Stimulated activated CD4-positive, alpha-beta T cell treated with anti-CD3 and anti-CD28 coated beads, Interleukin-2, amount 100 ng/mL, for 24 hours (primary cell): ENCODE measurements around the gene KAT6B.
"Not testable (repeated sequence)": the region's sequence is repeated elsewhere in the genome, so short reads cannot be mapped to it uniquely, and the experiment has no call there.

Experiments
- DNase-seq, 2 donors: peaks; one replicate each; pipeline ENCODE4 v3.0.0-alpha.2; 2020

The KAT6B gene

GRCh38 chr10:74826142-74827044 lies at the start of gene KAT6B:
Gene KAT6B (plus strand): TSS chr10:74826600. CDS start chr10:74842858, 16,258 bp downstream.
- peak; percentile 99 to 100 for DNase-seq

DNA sequence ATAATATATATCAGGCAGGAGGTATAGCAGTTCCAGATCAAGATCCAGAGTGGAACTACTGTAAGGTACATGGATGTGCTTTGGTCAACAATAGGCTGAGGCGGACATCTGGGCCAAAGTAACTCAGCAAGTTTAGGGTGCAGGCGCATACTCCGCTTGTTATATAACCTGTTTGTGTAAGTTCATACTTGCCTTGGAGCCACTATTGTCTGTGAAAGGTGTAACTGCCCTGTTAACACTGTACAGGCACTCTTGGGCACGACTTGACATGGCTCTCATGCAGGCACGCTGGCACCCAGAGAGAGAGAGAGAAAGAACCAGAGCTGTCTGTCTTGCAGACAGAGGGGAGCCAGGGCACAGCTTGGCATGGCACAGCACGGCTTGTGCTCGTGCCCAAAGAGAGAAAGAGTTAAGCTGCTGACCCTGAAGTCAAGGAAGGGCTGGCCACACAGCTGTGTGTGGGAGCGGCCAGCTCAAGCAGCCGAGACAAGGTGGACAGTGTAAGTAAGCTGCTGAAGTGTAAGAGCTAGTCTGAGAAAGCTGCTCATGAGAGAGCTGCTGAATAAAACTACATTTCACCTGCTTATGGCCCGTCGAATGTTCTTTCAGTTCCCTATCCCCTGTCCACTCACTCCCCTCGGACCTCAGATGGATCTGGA lies 47.8 kb upstream of the KAT6B start:
- no peak for DNase-seq

DNA sequence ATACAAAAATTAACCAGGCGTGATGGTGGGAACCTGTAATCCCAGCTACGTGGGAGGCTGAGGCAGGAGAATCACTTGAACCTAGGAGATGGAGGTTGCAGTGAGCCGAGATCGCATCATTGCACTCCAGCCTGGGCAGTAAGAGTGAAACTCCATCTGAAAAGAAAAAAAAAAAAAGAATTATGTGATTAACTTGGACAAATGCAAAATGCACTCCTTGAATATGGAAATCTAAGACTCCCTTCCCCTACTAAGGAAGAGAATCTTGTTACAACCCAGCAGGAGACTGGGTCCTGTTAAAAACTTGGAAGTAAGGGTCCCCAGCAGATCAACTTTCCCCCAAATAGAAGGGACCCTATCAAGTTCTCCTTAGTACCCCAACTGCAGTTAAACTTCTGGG lies 44.5 kb upstream of the KAT6B start:
- not testable (repeated sequence) for DNase-seq

DNA sequence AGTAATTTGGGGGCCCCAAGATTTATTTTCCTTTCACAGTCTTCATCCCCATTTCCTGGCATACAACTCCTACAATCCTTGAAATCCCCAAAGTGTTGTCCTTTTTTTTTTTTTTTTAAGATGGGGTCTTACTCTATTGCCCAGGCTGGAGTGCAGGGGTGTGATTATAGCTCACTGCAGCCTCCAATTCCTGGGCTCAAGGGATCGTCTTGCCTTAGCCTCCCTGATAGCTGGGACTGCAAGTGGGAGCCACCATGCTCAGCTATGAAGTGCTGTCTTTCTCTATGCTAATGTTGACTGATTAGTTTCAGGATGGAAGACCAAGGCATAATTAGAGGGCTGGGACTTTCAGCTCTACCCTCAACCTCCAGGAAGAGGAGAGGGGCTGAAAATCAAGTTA lies 41.9 kb upstream of the KAT6B start:
- no peak for DNase-seq

- DNase-seq = no peak
These were observed 40.3 kb upstream of the KAT6B start for GRCh38 chr10:74786126-74786525.

DNA sequence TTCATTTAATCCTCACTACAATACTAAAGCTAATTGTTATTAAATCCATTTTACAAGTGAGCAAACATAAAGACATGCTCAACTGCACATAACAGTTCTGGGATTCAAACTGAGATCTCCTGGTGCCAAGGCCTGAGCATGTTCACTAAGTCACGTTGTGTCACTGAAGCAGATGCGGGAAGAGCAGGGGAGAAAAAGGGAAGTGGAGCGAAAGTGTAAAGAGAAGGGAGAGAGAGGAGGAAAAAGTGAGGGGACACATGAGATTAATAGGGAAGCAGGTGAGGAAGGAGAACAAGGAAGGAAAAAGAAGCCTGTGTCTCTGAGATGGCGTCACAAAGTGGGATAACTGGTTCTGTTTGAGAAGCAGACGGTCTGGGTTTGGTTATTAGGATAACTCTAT lies 38.9 kb upstream of the KAT6B start:
- no peak for DNase-seq

DNA sequence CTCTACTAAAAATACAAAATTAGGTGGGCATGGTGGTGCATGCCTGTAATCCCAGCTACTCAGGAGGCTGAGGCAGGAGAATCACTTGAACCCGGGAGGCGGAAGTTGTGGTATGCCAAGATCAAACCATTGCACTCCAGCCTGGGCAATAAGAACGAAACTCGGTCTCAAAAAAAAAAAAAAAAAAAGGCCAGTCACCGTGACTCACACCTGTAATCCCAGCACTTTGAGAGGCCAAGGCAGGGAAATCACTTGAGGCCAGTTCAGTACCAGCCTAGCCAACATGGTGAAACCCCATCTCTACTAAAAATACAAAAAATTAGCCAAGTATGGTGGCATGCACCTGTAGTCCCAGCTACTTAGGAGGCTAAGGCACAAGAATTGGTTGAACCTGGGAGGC lies 34.4 kb upstream of the KAT6B start:
- DNase-seq = not testable (repeated sequence)

DNA sequence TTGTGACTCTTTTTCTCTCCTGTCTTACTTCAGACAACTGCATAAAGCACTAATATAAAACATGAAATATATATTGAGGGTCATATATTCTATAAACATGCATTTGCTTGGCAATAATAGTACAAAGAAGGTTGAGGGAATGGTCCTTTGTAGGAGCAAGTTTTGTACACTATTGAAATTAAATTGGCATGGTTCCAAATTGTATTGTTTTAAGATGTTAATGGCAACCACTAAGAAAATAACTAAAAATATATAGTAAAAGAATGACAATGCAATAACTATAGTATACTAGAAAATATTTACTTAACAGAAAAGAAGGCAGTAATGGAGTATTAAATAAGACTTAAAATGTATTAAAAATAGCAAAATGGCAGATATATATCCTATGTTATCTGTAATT lies 33.7 kb upstream of the KAT6B start:
- DNase-seq = no peak

- not testable (repeated sequence) for DNase-seq
These were observed 33.2 kb upstream of the KAT6B start for GRCh38 chr10:74793240-74793639.

DNA sequence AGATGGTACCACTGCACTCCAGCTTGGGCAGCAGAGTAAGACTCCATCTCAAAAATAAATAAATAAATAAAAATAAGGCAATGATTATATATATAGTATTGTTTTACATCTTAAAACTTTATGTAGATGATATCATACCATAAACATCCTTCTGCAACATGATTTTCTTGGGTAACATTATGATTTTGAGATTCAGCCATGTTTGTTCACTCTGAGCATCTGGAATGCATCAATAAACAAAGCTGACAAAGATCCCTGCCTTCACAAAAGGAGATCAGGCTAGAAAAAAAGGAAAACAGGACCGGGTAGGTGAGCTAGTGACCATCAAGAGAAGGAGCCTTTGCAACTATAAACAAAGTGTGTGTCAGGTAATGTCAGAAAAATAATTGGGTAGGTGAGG lies 31.9 kb upstream of the KAT6B start:
- DNase-seq = no peak

DNA sequence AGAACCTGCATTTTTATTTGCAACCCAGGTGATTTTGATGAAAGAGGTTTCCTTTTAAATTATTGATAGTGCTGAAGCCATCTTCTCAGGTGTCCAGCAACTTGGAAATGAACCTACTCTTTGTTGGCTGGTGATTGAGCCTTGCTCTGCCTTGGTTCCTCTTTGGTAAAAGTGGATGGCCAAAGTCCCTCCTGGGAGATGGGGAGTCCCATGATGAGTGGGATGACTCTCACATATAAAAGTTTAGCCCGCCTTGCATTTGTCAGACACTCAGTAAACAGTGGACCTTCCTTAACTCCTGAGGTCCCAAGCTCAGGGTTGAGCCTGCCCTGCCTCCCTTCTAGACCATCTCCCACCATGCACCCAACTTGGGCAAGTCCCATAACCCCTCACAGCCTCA lies 28.9 kb upstream of the KAT6B start:
- DNase-seq = no peak

GRCh38 chr10:74799721-74800221 lies 26.6 kb upstream of the KAT6B start:
- peak; percentile 15 to 22 for DNase-seq

DNA sequence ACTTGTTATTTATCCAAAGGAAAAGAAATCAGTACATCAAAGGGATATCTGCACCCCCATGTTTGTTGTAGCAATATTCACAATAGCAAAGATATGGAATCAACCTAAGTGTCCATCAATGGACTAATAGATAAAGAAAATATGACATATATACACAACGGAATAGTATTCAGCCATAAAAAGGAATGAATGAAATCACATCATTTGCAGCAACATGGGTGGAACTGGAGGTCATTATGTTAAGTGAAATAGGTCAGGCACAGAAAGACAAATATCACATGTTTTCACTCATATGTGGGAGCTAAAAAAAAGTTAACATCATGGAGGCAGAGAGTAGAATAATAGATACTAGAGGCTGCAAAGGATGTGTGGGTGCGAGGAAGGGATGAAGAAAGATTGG lies 25.0 kb upstream of the KAT6B start:
- DNase-seq = no peak

DNA sequence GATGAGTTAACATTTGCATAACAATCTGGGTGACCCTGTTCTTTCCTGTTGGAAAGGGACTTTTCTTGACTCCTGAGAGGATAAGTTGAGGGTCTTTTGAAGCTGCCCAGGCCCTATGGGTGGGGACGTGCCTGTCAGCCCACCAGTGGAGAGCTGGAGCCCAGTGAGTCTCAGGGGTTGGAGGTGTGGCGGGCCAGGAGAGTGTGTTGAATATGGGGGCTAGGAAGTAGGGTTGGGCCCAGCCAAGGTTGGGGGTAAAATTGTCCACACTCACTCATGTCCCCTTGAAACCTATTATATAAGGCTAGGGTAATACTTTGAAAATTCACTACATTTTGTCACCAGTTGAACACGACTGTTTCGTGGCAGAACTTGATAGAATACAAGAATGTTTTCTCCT lies 17.9 kb upstream of the KAT6B start:
- no peak for DNase-seq

DNA sequence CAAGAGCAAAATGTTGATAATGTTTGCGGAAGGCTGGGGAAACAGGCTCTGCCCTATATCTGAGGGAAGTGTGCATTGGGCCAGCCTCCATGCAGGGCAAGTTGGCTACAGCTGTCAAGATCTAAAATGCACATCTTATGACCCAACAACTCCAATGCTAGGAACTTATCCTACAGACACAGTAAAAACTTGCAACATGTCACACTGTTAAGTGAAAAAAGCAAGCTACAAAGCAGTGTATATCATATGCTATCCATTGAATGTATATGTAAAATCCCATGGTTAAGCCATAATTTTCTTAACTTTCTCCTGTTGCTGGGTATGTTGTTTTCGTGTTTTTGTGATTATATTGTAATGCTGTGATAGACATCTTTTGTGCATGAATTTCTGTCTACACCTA lies 16.3 kb upstream of the KAT6B start:
- no peak for DNase-seq

- no peak for DNase-seq
These were observed 12.8 kb upstream of the KAT6B start for GRCh38 chr10:74813381-74814259.

DNA sequence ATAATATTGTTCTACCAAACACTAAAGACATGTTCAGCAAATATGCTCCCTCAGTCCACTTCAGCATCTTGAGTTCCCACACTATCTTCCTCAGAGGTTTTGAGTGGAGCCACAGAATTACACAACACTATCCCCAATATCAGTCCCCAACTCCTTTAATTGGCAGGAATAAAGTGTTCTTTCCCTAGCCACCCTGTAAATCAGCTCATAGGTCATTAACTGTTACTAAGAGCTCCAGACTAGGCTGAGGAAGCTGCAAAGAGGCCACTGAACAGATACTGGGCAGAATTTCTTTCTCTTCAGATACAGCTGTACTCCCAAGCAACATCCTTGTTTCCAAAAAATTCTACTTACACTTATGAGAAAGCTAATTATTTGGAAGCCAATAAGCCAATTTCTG lies 11.6 kb upstream of the KAT6B start:
- no peak for DNase-seq

GRCh38 chr10:74816824-74817498 lies 9.4 kb upstream of the KAT6B start:
- no peak for DNase-seq

- no peak for DNase-seq
These were observed 4.9 kb upstream of the KAT6B start for GRCh38 chr10:74821501-74821900.

GRCh38 chr10:74822101-74822500 lies 4.3 kb upstream of the KAT6B start:
- DNase-seq = no peak

DNA sequence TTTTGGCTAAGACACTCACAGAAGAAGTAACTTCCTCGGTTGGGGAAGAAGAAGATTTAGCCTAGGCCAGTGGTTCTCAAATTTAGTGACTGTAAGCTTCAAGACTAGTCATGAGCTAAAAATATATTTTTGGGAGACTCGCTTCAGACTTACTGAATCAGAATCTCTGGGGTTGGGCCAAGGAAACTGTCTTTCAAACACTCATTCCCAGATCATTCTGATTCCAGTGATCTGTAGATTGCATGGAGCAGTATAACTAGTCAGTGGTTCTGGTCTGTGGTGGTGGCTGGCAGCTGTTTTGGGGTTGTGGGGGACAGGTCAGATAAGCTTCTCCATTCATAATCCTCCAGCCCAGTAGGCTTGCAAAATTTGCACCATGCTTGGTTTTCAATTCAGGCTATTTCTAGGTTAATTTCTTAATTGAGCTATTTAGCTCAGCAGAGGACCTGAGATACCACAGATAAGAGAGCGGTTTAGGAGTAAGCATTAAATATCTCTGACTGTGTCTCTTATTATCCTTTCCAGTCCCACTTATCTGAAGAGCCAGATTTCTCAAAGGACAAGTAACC lies 3.8 kb upstream of the KAT6B start:
- DNase-seq = no peak

DNA sequence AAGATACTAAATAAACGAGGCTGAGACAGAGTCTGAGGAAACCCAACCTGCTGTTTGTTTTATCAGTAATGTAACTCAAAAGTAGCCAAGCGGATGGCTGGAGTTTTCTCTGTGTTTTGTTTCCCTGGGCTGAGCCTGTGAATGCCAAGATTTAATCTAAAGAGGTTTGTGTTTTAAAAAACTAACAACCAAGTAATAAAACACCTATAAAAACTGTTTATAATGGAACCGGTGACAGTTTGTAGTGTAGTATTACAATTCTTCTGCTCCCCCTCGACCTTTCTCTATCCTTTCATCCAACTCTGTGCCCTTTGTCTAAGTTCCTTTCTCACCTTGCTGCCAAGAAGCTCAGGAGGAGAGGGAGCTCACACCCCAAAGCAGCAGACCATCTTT lies 2.6 kb upstream of the KAT6B start:
- no peak for DNase-seq
